ENCODE results near the gene CAPN12.
A peak's percentile ranks its signal among the peaks of the same experiment; 100 is the strongest.

- TF ChIP-seq CTCF (conservative IDR thresholded peaks at IDR 0.05), result peak; percentile 92
- TF ChIP-seq EZH2 (IDR thresholded peaks at IDR 0.05; ENCODE audit: low read depth), result no peak
Observed at GRCh38 chr19:38729653-38730469, 14.4 kb downstream of the CAPN12 start.

Measured in PC-9 (cell line).